ENCODE results near the gene OR5H6.

DNA sequence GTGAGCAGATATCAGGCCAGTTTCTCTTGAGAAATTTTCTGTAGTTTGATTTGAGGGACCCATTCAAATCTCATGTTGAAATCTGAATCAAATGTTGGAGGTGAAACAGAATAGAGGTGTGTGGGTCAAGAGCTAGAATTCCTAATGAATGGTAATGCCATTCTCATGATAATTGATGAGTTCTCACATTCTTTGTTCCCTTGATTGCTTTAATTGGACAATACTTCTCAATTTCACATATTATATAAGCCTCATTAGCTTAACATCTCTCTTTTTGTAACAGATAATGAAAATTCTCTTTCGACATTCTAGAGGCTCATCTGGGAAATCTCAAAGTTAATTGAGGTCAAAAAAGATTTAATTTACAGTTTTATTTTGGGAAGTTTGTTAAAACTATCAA is 21.9 kb upstream of the OR5H6 start:
- TF ChIP-seq, protein P1, sequence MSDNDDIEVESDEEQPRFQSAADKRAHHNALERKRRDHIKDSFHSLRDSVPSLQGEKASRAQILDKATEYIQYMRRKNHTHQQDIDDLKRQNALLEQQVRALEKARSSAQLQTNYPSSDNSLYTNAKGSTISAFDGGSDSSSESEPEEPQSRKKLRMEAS (IDR thresholded peaks at IDR 0.05; ENCODE audit: insufficient read depth, insufficient read length), result no peak
- TF ChIP-seq, protein P2, sequence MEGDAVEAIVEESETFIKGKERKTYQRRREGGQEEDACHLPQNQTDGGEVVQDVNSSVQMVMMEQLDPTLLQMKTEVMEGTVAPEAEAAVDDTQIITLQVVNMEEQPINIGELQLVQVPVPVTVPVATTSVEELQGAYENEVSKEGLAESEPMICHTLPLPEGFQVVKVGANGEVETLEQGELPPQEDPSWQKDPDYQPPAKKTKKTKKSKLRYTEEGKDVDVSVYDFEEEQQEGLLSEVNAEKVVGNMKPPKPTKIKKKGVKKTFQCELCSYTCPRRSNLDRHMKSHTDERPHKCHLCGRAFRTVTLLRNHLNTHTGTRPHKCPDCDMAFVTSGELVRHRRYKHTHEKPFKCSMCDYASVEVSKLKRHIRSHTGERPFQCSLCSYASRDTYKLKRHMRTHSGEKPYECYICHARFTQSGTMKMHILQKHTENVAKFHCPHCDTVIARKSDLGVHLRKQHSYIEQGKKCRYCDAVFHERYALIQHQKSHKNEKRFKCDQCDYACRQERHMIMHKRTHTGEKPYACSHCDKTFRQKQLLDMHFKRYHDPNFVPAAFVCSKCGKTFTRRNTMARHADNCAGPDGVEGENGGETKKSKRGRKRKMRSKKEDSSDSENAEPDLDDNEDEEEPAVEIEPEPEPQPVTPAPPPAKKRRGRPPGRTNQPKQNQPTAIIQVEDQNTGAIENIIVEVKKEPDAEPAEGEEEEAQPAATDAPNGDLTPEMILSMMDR (IDR thresholded peaks at IDR 0.05; ENCODE audit: extremely low read depth in 1 of 2, insufficient read depth in 1 of 2, low read depth in 1 of 2, low read length in 2 of 2), result no peak
- TF ChIP-seq POLR2A (IDR thresholded peaks at IDR 0.05; ENCODE audit: low read depth, low read length) (no peak), POLR2AphosphoS5 (IDR thresholded peaks at IDR 0.05; ENCODE audit: insufficient read depth, low read depth, low read length) (no peak), FOS (IDR thresholded peaks at IDR 0.05; ENCODE audit: borderline replicate concordance, insufficient read depth, low read length) (no peak), EZH2 (IDR thresholded peaks at IDR 0.05; ENCODE audit: borderline replicate concordance, low read depth, low read length, severe bottlenecking) (no peak), JUN (IDR thresholded peaks at IDR 0.05; ENCODE audit: borderline replicate concordance, insufficient read depth, insufficient read length, low read depth) (no peak)

Data from endothelial cell of umbilical vein (primary cell).